Esophagus (tissue), 2 donors: ENCODE data around the gene HDGFL3. TPM values are rescaled to one million over a fixed set of nuclear protein-coding genes. Genes with fewer than 3 reads are reported as not detected.
"Not testable (repeated sequence)": the region's sequence is repeated elsewhere in the genome, so short reads cannot be mapped to it uniquely, and the experiment has no call there.

ENCODE experiments used
- H3K27ac ChIP-seq, 2 donors: one replicate each; pipeline ENCODE4 v1.5.1; 2013; ENCODE audit warnings: low read depth in 2 of 2, mild to moderate bottlenecking in 2 of 2, inconsistent platforms in 1 of 2, low read length in 1 of 2, moderate library complexity in 1 of 2
- H3K27me3 ChIP-seq, 2 donors: one replicate each; pipeline ENCODE4 v1.6.1; 2013; ENCODE audit warnings: low read length in 2 of 2, control low read depth in 1 of 2, mild to moderate bottlenecking in 1 of 2; ENCODE audit not compliant: insufficient read depth in 2 of 2, control insufficient read depth in 1 of 2
- H3K36me3 ChIP-seq, 2 donors: one replicate each; pipeline ENCODE4 v1.6.1; 2013; ENCODE audit warnings: low read length in 1 of 2; ENCODE audit not compliant: control insufficient read depth in 2 of 2, insufficient read depth in 2 of 2
- H3K4me1 ChIP-seq, 2 donors: one replicate each; pipeline ENCODE4 v1.6.1; 2013; ENCODE audit warnings: low read length in 1 of 2; ENCODE audit not compliant: control insufficient read depth in 2 of 2, insufficient read depth in 2 of 2
- H3K4me3 ChIP-seq, 2 donors: one replicate each; pipeline ENCODE4 v1.5.1; 2013; ENCODE audit warnings: low read length in 2 of 2, mild to moderate bottlenecking in 2 of 2, low read depth in 1 of 2, moderate library complexity in 1 of 2
- H3K9me3 ChIP-seq, 2 donors: one replicate each; pipeline ENCODE4 v1.6.1; 2013; ENCODE audit warnings: mild to moderate bottlenecking in 2 of 2, low read depth in 1 of 2, low read length in 1 of 2, moderate library complexity in 1 of 2; ENCODE audit not compliant: control insufficient read depth in 2 of 2, insufficient read depth in 1 of 2
- WGBS, 2 donors: extraction: QIAGEN DNeasy Blood & Tissue Kit; methylation state at CpG; one replicate each; pipeline ENCODE4 v1.1.7; 2013; 5-methylcytosine and 5-hydroxymethylcytosine counted together
- polyA plus RNA-seq, 2 donors: library from polyadenylated mRNA; stranded (reverse); fragments of 200-250 nt; gene quantifications; one replicate each; pipeline ENCODE4 v1.2.3, GENCODE V29; 2013
- donor health status: healthy with polysubstance abuse.
- donor health status: Bipolar disorder and iron deficiency.

The HDGFL3 gene
- polyA plus RNA-seq, 2 donors, result 3.4 to 6.3 TPM

DNA sequence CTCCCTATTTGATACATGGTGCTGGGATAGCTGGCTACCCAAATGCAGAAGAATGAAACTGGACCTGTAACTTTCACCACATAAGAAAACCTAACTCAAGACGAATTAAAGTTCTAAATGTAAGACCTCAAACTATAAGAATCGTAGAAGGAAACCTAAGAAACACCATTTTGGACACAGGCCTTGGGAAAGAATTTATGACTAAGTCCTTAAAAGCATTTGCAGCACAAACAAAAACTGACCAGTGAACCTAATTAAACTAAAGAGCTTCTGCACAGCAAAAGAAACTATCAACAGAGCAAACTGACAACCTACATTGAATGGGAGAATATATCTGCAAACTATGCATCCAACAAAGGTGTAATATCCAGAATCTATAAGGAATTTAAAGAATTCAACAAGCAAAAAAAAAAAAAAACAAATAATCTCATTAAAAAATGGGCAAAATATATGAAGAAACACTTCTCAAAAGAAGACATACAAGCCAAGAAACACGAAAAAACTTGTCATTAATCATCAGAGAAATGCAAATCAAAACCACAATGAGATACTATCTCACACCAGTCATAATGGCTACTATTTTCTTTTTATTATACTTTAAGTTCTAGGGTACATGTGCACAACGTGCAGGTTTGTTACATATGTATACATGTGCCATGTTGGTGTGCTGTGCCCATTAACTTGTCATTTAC lies 37.0 kb downstream of the HDGFL3 start:
- Histone ChIP-seq H3K9me3 (no peaks in the 10 kb centered on the region), H3K27ac (no peak overlapping the region), H3K36me3 (no peaks in the 10 kb centered on the region), H3K4me1 (no peaks in the 10 kb centered on the region), H3K27me3 (no peaks in the 10 kb centered on the region), H3K4me3 (no peak overlapping the region)
- WGBS, 2 donors, result 71 to 79% methylated on average over 4 of the region's 4 CpGs

DNA sequence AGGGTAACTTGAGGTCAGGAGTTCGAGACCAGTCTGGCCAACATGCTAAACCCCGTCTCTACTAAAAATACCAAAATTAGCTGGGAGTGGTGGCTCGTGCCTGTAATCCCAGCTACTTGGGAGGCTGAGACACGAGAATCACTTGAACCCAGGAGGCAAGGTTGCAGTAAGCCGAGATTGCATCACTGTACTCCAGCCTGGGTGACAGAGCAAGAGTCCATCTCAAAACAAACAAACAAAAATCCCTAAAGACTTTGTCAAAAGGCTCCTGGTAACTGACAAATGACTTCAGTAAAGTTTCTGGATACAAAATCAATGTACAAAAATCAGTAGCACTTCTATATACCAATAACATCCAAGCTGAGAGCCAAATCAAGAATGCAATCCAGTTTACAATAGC lies 38.0 kb downstream of the HDGFL3 start:
- 91 to 96% methylated on average over 5 of the region's 5 CpGs for WGBS, 2 donors
- not testable (repeated sequence) for H3K27me3 ChIP-seq

DNA sequence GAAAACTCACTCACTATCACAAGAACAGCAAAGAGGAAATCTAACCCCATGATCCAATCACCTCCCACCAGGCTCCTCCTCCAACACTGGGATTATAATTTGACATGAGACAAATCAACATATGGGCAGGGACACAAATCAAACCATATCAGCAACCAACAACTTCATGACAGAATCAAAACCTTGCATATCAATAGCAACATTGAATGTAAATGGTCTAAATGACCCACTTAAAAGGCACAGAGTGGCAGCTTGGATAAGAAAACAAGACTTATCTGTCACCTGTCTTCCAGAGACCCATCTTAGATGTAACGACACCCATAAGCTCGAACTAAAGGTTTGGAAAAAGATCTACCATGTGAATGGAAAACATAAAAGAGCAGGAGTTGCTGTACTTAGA lies 40.8 kb downstream of the HDGFL3 start:
- WGBS, 2 donors, result 89 to 94% methylated on average over 2 of the region's 2 CpGs
- Histone ChIP-seq H3K9me3 (no peaks in the 10 kb centered on the region), H3K4me1 (no peaks in the 10 kb centered on the region), H3K36me3 (no peaks in the 10 kb centered on the region), H3K27ac (no peak overlapping the region), H3K27me3 (no peaks in the 10 kb centered on the region), H3K4me3 (no peak overlapping the region)

More for the DNA sequence above, 38.0 kb downstream of the HDGFL3 start:
- not testable (repeated sequence) for H3K36me3 ChIP-seq, H3K27ac ChIP-seq, H3K4me3 ChIP-seq, H3K9me3 ChIP-seq, H3K4me1 ChIP-seq

- no peaks in the 10 kb centered on the region for H3K27me3 ChIP-seq
- no peaks in the 10 kb centered on the region for H3K36me3 ChIP-seq
- no peak overlapping the region for H3K4me3 ChIP-seq
- WGBS, 2 donors, result 95% methylated on average over 3 of the region's 3 CpGs
- no peaks in the 10 kb centered on the region for H3K9me3 ChIP-seq
- H3K27ac ChIP-seq, result no peak overlapping the region
- no peaks in the 10 kb centered on the region for H3K4me1 ChIP-seq
Measured at GRCh38 chr15:83166218-83166617, 41.4 kb downstream of the HDGFL3 start.

DNA sequence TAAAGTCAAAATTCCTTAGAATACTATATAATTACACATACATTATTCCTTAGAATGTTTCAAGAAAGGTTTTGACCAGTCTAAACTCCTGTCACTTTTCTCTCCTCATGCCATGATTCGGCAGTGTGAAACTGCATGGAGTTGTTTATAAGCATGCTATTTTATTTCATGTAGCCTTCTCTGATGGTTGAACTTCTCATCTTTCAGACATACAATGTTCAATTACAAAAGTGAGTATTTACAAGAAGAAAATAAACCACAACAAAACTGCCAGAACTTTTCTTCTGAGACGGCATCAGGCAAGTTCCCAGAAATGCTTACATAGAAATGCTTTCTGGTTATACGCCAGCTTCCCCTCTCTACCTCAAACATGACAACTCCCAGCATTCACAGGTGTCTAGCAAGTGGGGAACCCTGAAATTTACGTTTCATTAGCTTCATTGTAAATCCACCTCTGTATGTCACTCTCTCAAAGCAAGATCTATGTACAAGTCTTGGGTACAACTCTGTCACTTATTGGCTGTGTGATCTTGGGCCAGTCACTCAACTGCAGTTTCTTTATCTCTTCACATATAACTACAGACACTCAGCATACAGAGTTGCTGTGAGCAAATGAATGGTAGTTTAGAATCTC lies 42.7 kb downstream of the HDGFL3 start:
- H3K9me3 ChIP-seq, result no peaks in the 10 kb centered on the region
- no peaks in the 10 kb centered on the region for H3K36me3 ChIP-seq
- H3K4me1 ChIP-seq, result no peaks in the 10 kb centered on the region
- 70 to 83% methylated on average over 4 of the region's 4 CpGs for WGBS, 2 donors
- no peak overlapping the region for H3K4me3 ChIP-seq
- no peak overlapping the region for H3K27ac ChIP-seq
- H3K27me3 ChIP-seq, result no peaks in the 10 kb centered on the region

DNA sequence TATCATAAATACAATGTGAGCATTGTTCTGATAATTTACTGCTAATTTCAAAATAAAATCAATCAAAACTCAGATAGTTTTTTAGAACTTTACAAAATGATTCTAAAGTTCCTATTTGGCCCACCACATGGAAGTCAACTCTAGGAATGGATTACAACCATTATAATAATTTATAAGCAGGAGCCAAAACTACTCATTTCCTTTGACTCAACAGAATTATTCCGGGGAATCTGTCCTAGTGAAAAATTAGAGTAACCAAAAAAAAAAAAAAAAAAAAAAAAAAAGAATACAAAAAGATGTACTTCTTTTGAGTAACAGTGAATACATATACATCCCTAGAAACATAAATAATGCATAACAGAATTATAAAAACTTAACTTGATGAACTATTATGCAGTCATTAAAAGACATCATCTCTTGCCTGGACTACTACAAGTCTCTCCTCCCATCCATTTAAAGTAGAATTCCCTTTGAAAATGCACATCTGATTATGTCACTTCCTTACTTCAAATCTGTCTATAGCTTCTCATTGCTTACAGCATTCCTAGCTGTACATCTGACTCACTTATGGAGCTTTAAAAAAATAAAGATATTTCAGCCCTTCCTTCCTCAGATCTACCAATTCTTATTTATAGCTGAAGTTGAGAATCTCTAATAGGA lies 43.4 kb downstream of the HDGFL3 start:
- H3K4me3 ChIP-seq, result no peak overlapping the region
- H3K27me3 ChIP-seq, result no peaks in the 10 kb centered on the region
- 79 to 95% methylated on average over 1 of the region's 1 CpG for WGBS, 2 donors
- H3K4me1 ChIP-seq, result no peaks in the 10 kb centered on the region
- H3K36me3 ChIP-seq, result no peaks in the 10 kb centered on the region
- H3K27ac ChIP-seq, result no peak overlapping the region
- H3K9me3 ChIP-seq, result no peaks in the 10 kb centered on the region

GRCh38 chr15:83163032-83163431 lies 44.6 kb downstream of the HDGFL3 start:
- H3K36me3 ChIP-seq, result no peaks in the 10 kb centered on the region
- H3K4me3 ChIP-seq, result no peak overlapping the region
- H3K27me3 ChIP-seq, result no peaks in the 10 kb centered on the region
- H3K27ac ChIP-seq, result no peak overlapping the region
- no peaks in the 10 kb centered on the region for H3K9me3 ChIP-seq
- H3K4me1 ChIP-seq, result no peaks in the 10 kb centered on the region
- 79 to 84% methylated on average over 4 of the region's 4 CpGs for WGBS, 2 donors

DNA sequence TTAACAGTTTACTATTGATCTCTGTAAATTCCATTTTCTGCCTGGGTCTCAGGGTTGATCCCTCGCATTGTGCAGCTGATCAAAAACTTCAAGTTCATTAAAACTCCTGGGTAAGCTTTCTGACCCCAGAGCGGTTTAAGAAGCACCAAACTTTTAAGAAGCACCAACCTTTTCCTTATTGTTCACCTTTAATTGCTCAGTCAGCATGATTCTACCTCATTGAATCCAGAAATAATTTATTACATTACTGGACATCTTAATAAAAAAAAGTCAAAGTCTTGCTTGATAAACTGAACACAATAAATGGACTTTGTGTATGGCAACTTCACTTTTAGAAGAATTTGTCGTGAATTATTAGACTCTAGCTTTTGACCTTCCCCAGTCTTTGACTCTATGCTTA lies 46.9 kb downstream of the HDGFL3 start:
- 94 to 95% methylated on average over 3 of the region's 3 CpGs for WGBS, 2 donors
- Histone ChIP-seq H3K27ac (no peak overlapping the region), H3K4me3 (no peak overlapping the region), H3K36me3 (no peaks in the 10 kb centered on the region), H3K27me3 (no peaks in the 10 kb centered on the region), H3K4me1 (no peaks in the 10 kb centered on the region), H3K9me3 (no peaks in the 10 kb centered on the region)

DNA sequence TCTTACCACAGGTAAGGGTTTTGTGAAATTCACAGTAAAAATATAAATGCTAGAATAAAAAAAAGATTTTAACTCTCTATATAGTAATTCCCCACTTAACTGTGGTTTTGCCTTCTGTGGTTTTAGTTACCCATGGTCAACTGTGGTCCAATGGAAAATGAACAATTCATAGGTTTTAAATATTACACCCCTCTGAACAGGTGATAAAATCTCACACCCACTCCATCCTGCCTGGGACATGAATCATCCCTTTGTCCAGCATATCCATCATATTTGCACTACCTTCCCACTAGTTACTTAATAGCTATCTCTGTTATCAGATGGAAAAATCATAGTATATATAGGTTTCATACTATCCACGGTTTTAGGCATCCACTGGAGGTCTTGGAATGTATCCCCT lies 49.2 kb downstream of the HDGFL3 start:
- Histone ChIP-seq H3K27me3 (no peaks in the 10 kb centered on the region), H3K9me3 (no peaks in the 10 kb centered on the region), H3K4me1 (no peaks in the 10 kb centered on the region), H3K36me3 (no peaks in the 10 kb centered on the region), H3K27ac (no peak overlapping the region), H3K4me3 (no peak overlapping the region)
- WGBS, 2 donors, result 72 to 82% methylated on average over 1 of the region's 1 CpG

- no peaks in the 10 kb centered on the region for H3K9me3 ChIP-seq
- WGBS, 2 donors, result 42 to 50% methylated on average over 1 of the region's 1 CpG
- H3K27ac ChIP-seq, result no peak overlapping the region
- no peaks in the 10 kb centered on the region for H3K36me3 ChIP-seq
- H3K4me1 ChIP-seq, result no peaks in the 10 kb centered on the region
- no peaks in the 10 kb centered on the region for H3K27me3 ChIP-seq
- H3K4me3 ChIP-seq, result no peak overlapping the region
Measured at GRCh38 chr15:83155942-83156341, 51.7 kb downstream of the HDGFL3 start.
